ENCODE data around the gene SENP8.

The SENP8 gene

GRCh38 chr15:72173401-72173800 is 55.2 kb downstream of the SENP8 start:
- Histone ChIP-seq H2BK12ac (ENCODE audit: low read length) (no peak overlapping the region), H3K23ac (ENCODE audit: low read length) (peak overlapping the region; percentile 55), H2BK120ac (ENCODE audit: insufficient read depth, low read length, poor library complexity) (no peak overlapping the region), H3K18ac (ENCODE audit: low read length) (no peak overlapping the region), H4K8ac (ENCODE audit: low read depth, low read length) (no peak overlapping the region), H3K4ac (ENCODE audit: low read depth, low read length) (no peak overlapping the region), H3K9me3 (ENCODE audit: insufficient read depth, low read depth, low read length) (no peaks in the 10 kb centered on the region), H3K27ac (ENCODE audit: low read depth, low read length) (no peak overlapping the region), H2AK5ac (ENCODE audit: low read length) (no peak overlapping the region), H3K4me3 (ENCODE audit: low read depth, low read length) (no peak overlapping the region), H3K36me3 (ENCODE audit: control insufficient read depth in 1 of 2, insufficient read depth in 2 of 2, low read length in 2 of 2) (no peaks in the 10 kb centered on the region), H3K4me2 (ENCODE audit: low read length) (no peak overlapping the region), H2BK5ac (ENCODE audit: low read depth, low read length, poor library complexity) (no peak overlapping the region), H3K4me1 (ENCODE audit: control insufficient read depth in 1 of 2, insufficient read depth in 2 of 2, low read length in 2 of 2) (peaks cover 31 to 36% of the 10 kb centered on the region in 2 experiments), H3K9ac (ENCODE audit: low read length) (no peak overlapping the region), H4K12ac (ENCODE audit: low read depth, low read length) (no peak overlapping the region), H4K91ac (ENCODE audit: low read depth, low read length) (no peak overlapping the region), H3K79me1 (ENCODE audit: low read length) (peaks cover 22% of the 10 kb centered on the region), H3K27me3 (ENCODE audit: insufficient read depth, low read length) (no peaks in the 10 kb centered on the region), H2AFZ (ENCODE audit: insufficient read depth, low read length, poor library complexity) (no peak overlapping the region), H3K79me2 (ENCODE audit: control insufficient read depth, insufficient read depth, low read length, poor library complexity) (peaks cover 11% of the 10 kb centered on the region), H3K14ac (ENCODE audit: low read length) (peak overlapping the region; percentile 21)
- no peak for DNase-seq
- no CpG with 5 or more reads among the region's 6 CpGs for WGBS (ENCODE audit: extremely low coverage, insufficient coverage, insufficient read length)

GRCh38 chr15:72173864-72174550 is 55.8 kb downstream of the SENP8 start:
- no peak overlapping the region for H2AFZ ChIP-seq (ENCODE audit: insufficient read depth, low read length, poor library complexity)
- no peak for DNase-seq
- H3K27ac ChIP-seq (ENCODE audit: low read depth, low read length) = no peak overlapping the region
- no peaks in the 10 kb centered on the region for H3K27me3 ChIP-seq (ENCODE audit: insufficient read depth, low read length)
- peaks cover 19% of the 10 kb centered on the region for H3K79me1 ChIP-seq (ENCODE audit: low read length)
- no peak overlapping the region for H3K18ac ChIP-seq (ENCODE audit: low read length)
- no peak overlapping the region for H3K23ac ChIP-seq (ENCODE audit: low read length)
- H4K12ac ChIP-seq (ENCODE audit: low read depth, low read length) = no peak overlapping the region
- H3K9ac ChIP-seq (ENCODE audit: low read length) = no peak overlapping the region
- H3K4me3 ChIP-seq (ENCODE audit: low read depth, low read length) = no peak overlapping the region
- H3K14ac ChIP-seq (ENCODE audit: low read length) = no peak overlapping the region
- H3K4me2 ChIP-seq (ENCODE audit: low read length) = no peak overlapping the region
- no peak overlapping the region for H2BK120ac ChIP-seq (ENCODE audit: insufficient read depth, low read length, poor library complexity)
- H2BK5ac ChIP-seq (ENCODE audit: low read depth, low read length, poor library complexity) = no peak overlapping the region
- no peaks in the 10 kb centered on the region for H3K36me3 ChIP-seq (ENCODE audit: control insufficient read depth in 1 of 2, insufficient read depth in 2 of 2, low read length in 2 of 2)
- no peak overlapping the region for H2BK12ac ChIP-seq (ENCODE audit: low read length)
- WGBS (ENCODE audit: extremely low coverage, insufficient coverage, insufficient read length) = no CpG with 5 or more reads among the region's 12 CpGs
- no peaks in the 10 kb centered on the region for H3K9me3 ChIP-seq (ENCODE audit: insufficient read depth, low read depth, low read length)
- no peak overlapping the region for H3K4ac ChIP-seq (ENCODE audit: low read depth, low read length)
- H4K91ac ChIP-seq (ENCODE audit: low read depth, low read length) = no peak overlapping the region
- H2AK5ac ChIP-seq (ENCODE audit: low read length) = no peak overlapping the region
- no peak overlapping the region for H4K8ac ChIP-seq (ENCODE audit: low read depth, low read length)
- H3K4me1 ChIP-seq (ENCODE audit: control insufficient read depth in 1 of 2, insufficient read depth in 2 of 2, low read length in 2 of 2) = peaks cover 29 to 32% of the 10 kb centered on the region in 2 experiments
- H3K79me2 ChIP-seq (ENCODE audit: control insufficient read depth, insufficient read depth, low read length, poor library complexity) = peaks cover 9% of the 10 kb centered on the region

GRCh38 chr15:72174551-72175165 is 56.5 kb downstream of the SENP8 start:
- no peak overlapping the region for H2AFZ ChIP-seq (ENCODE audit: insufficient read depth, low read length, poor library complexity)
- no peak overlapping the region for H4K91ac ChIP-seq (ENCODE audit: low read depth, low read length)
- peaks cover 4% of the 10 kb centered on the region for H3K79me2 ChIP-seq (ENCODE audit: control insufficient read depth, insufficient read depth, low read length, poor library complexity)
- no peak overlapping the region for H3K4ac ChIP-seq (ENCODE audit: low read depth, low read length)
- no peak overlapping the region for H3K18ac ChIP-seq (ENCODE audit: low read length)
- no peak overlapping the region for H3K4me3 ChIP-seq (ENCODE audit: low read depth, low read length)
- H3K9me3 ChIP-seq (ENCODE audit: insufficient read depth, low read depth, low read length) = no peaks in the 10 kb centered on the region
- WGBS (ENCODE audit: extremely low coverage, insufficient coverage, insufficient read length) = no CpG with 5 or more reads among the region's 5 CpGs
- H3K79me1 ChIP-seq (ENCODE audit: low read length) = peaks cover 16% of the 10 kb centered on the region
- no peak overlapping the region for H4K12ac ChIP-seq (ENCODE audit: low read depth, low read length)
- no peak overlapping the region for H3K4me2 ChIP-seq (ENCODE audit: low read length)
- no peak overlapping the region for H3K14ac ChIP-seq (ENCODE audit: low read length)
- no peak for DNase-seq
- no peak overlapping the region for H3K9ac ChIP-seq (ENCODE audit: low read length)
- H2BK12ac ChIP-seq (ENCODE audit: low read length) = no peak overlapping the region
- H2BK120ac ChIP-seq (ENCODE audit: insufficient read depth, low read length, poor library complexity) = no peak overlapping the region
- H3K4me1 ChIP-seq (ENCODE audit: control insufficient read depth in 1 of 2, insufficient read depth in 2 of 2, low read length in 2 of 2) = peaks cover 29 to 32% of the 10 kb centered on the region in 2 experiments
- H3K27ac ChIP-seq (ENCODE audit: low read depth, low read length) = no peak overlapping the region
- no peaks in the 10 kb centered on the region for H3K27me3 ChIP-seq (ENCODE audit: insufficient read depth, low read length)
- no peaks in the 10 kb centered on the region for H3K36me3 ChIP-seq (ENCODE audit: control insufficient read depth in 1 of 2, insufficient read depth in 2 of 2, low read length in 2 of 2)
- H4K8ac ChIP-seq (ENCODE audit: low read depth, low read length) = no peak overlapping the region
- H2AK5ac ChIP-seq (ENCODE audit: low read length) = no peak overlapping the region
- H3K23ac ChIP-seq (ENCODE audit: low read length) = no peak overlapping the region
- H2BK5ac ChIP-seq (ENCODE audit: low read depth, low read length, poor library complexity) = no peak overlapping the region

GRCh38 chr15:72175186-72176044 is 57.2 kb downstream of the SENP8 start:
- H3K14ac ChIP-seq (ENCODE audit: low read length) = no peak overlapping the region
- no peak overlapping the region for H3K27ac ChIP-seq (ENCODE audit: low read depth, low read length)
- no peak overlapping the region for H3K9ac ChIP-seq (ENCODE audit: low read length)
- H3K4me3 ChIP-seq (ENCODE audit: low read depth, low read length) = no peak overlapping the region
- H3K4ac ChIP-seq (ENCODE audit: low read depth, low read length) = no peak overlapping the region
- no peaks in the 10 kb centered on the region for H3K36me3 ChIP-seq (ENCODE audit: control insufficient read depth in 1 of 2, insufficient read depth in 2 of 2, low read length in 2 of 2)
- H3K4me1 ChIP-seq (ENCODE audit: control insufficient read depth in 1 of 2, insufficient read depth in 2 of 2, low read length in 2 of 2) = peaks cover 30 to 32% of the 10 kb centered on the region in 2 experiments
- no peak overlapping the region for H2BK5ac ChIP-seq (ENCODE audit: low read depth, low read length, poor library complexity)
- no CpG with 5 or more reads among the region's 15 CpGs for WGBS (ENCODE audit: extremely low coverage, insufficient coverage, insufficient read length)
- peaks cover 5% of the 10 kb centered on the region for H3K79me2 ChIP-seq (ENCODE audit: control insufficient read depth, insufficient read depth, low read length, poor library complexity)
- H2AK5ac ChIP-seq (ENCODE audit: low read length) = peak overlapping the region; percentile 11
- H4K8ac ChIP-seq (ENCODE audit: low read depth, low read length) = no peak overlapping the region
- H3K23ac ChIP-seq (ENCODE audit: low read length) = no peak overlapping the region
- no peak overlapping the region for H2BK12ac ChIP-seq (ENCODE audit: low read length)
- H2AFZ ChIP-seq (ENCODE audit: insufficient read depth, low read length, poor library complexity) = no peak overlapping the region
- no peak for DNase-seq
- no peak overlapping the region for H4K91ac ChIP-seq (ENCODE audit: low read depth, low read length)
- no peak overlapping the region for H2BK120ac ChIP-seq (ENCODE audit: insufficient read depth, low read length, poor library complexity)
- no peaks in the 10 kb centered on the region for H3K27me3 ChIP-seq (ENCODE audit: insufficient read depth, low read length)
- H4K12ac ChIP-seq (ENCODE audit: low read depth, low read length) = no peak overlapping the region
- peaks cover 16% of the 10 kb centered on the region for H3K79me1 ChIP-seq (ENCODE audit: low read length)
- H3K18ac ChIP-seq (ENCODE audit: low read length) = no peak overlapping the region
- no peaks in the 10 kb centered on the region for H3K9me3 ChIP-seq (ENCODE audit: insufficient read depth, low read depth, low read length)
- H3K4me2 ChIP-seq (ENCODE audit: low read length) = no peak overlapping the region
